ENCODE results near the gene KIAA0408. TPM values are rescaled to one million over a fixed set of nuclear protein-coding genes. Genes with fewer than 3 reads are reported as not detected.

KIAA0408 gene
- total and polyA plus RNA-seq, 12 donors: 0.18 to 8.6 (median 2.4) TPM

DNA sequence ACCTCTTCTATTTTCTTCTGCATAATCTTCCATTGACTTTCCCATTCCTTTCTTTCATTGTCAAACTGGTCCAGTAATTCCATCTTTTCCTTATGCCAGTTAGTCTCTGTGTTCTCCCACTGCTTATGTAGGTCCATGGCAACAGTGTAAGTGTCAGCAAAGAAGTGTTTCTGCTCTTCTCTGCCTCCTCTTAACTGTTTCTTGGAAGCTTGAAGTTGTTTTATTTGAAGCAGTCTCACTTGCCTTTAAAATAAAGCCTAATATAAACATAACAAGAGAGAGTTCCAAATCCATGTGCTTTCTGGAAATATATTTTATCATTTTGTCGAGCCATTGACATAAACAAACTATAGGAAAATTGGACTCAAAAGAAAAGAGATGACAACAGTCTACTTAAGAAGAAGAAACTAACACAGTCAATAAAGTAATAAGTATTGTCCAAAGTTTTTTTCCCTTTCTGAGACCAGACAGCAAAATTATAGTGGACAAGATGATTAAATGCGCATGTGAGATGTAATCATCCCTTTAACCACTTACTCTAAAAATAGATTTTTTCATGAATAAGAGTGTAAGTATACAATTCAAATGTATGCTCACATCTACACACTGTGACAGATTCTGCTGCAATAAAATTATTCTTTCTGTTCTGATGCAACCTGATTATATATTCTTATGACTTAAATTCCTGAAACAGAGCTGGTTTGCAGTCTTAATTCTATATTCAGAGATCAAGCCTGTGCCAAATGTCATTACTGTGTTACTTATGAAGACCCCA lies 5.2 kb downstream of the KIAA0408 start:
- no peaks in the 10 kb centered on the region for H3K36me3 ChIP-seq (replicated peaks in 1 of 2)
- intact Hi-C loops (cut with DNase I): no loop called here
- no peaks in the 10 kb centered on the region for H3K27me3 ChIP-seq
- TF ChIP-seq CTCF (IDR thresholded peaks at IDR 0.05): no peak
- TF ChIP-seq POLR2A (IDR thresholded peaks at IDR 0.05): no peak
- DNase-seq: no peak
- H3K4me3 ChIP-seq: no peak overlapping the region
- peaks cover 0 to 7% of the 10 kb centered on the region in 2 donors for H3K4me1 ChIP-seq (replicated peaks in 1 of 2)
- H3K27ac ChIP-seq: no peak overlapping the region
- H3K9me3 ChIP-seq (replicated peaks in 1 of 3): no peaks in the 10 kb centered on the region
- 78 to 92% (median 84%) methylated on average over 2 of the region's 2 CpGs for WGBS, 4 donors

GRCh38 chr6:127452803-127453202 lies 6.4 kb downstream of the KIAA0408 start:
- Histone ChIP-seq H3K4me1 (replicated peaks in 1 of 2) (peaks cover 0 to 7% of the 10 kb centered on the region in 2 donors), H3K4me3 (no peak overlapping the region), H3K27me3 (no peaks in the 10 kb centered on the region), H3K36me3 (replicated peaks in 1 of 2) (no peaks in the 10 kb centered on the region), H3K27ac (no peak overlapping the region), H3K9me3 (replicated peaks in 1 of 3) (no peaks in the 10 kb centered on the region)
- no peak for TF ChIP-seq CTCF (IDR thresholded peaks at IDR 0.05)
- TF ChIP-seq POLR2A (IDR thresholded peaks at IDR 0.05): no peak
- no peak for DNase-seq
- intact Hi-C loops (cut with DNase I): no loop called here

DNA sequence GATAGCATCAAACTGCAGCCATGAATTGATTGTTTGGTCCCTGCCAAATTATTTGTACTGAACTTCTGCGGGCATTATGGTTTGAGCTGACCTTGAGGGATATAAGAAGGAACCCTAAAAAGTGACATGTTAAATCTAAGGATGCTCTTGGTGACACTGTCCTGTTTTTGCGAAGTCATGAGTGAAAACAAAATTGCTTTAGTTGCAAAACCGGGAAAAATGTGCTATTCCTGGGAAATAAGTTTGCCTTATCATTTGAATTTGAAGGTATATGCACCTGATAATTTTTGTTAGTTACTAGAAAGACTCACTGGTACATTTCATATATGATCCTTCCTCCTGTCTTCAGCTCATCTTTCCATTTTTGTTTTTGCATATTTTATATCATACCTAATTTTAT lies 7.8 kb downstream of the KIAA0408 start:
- H3K4me1 ChIP-seq (replicated peaks in 1 of 2): no peaks in the 10 kb centered on the region
- no peaks in the 10 kb centered on the region for H3K27me3 ChIP-seq
- 91 to 97% (median 94%) methylated on average over 3 of the region's 3 CpGs for WGBS, 4 donors
- DNase-seq: no peak
- H3K9me3 ChIP-seq (replicated peaks in 1 of 3): no peaks in the 10 kb centered on the region
- intact Hi-C loops (cut with DNase I): no loop called here
- no peak overlapping the region for H3K4me3 ChIP-seq
- H3K36me3 ChIP-seq (replicated peaks in 1 of 2): no peaks in the 10 kb centered on the region
- TF ChIP-seq CTCF (IDR thresholded peaks at IDR 0.05) (no peak), POLR2A (IDR thresholded peaks at IDR 0.05) (no peak)
- H3K27ac ChIP-seq: no peak overlapping the region

- Histone ChIP-seq H3K36me3 (replicated peaks in 1 of 2) (no peaks in the 10 kb centered on the region), H3K27me3 (no peaks in the 10 kb centered on the region), H3K27ac (no peak overlapping the region), H3K4me1 (replicated peaks in 1 of 2) (no peaks in the 10 kb centered on the region), H3K4me3 (no peak overlapping the region), H3K9me3 (replicated peaks in 1 of 3) (no peaks in the 10 kb centered on the region)
- TF ChIP-seq CTCF (IDR thresholded peaks at IDR 0.05) (no peak), POLR2A (IDR thresholded peaks at IDR 0.05) (no peak)
- intact Hi-C loops (cut with DNase I): no loop called here
- no peak for DNase-seq
Measured at GRCh38 chr6:127447780-127448179, 11.4 kb downstream of the KIAA0408 start.
